Measurements from ENCODE around the gene NIN.

The NIN gene

GRCh38 chr14:50792634-50793068 is 38.3 kb downstream of the NIN start:
- no peak for DNase-seq (ENCODE audit: low read depth in 2 of 2)

DNA sequence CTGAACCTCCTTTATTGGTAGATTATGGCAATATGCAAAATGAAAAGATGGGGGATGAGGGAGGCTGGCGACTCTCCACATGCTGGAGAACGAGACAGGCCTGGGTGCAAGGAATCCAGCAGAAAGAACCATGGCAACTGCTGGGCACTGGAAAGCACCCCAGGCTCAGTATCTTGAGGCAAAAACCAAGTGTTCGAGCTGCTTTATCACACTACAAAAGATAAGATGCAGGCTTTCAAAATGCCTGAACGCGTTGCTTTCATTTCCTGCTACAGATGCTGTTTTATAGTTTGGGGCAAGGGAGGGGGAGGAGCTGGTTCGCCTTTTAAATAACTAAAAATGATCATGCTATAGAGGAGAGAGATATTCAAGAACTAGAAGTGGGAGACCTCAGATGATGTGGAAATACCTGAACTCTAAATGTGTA is 38.9 kb downstream of the NIN start:
- DNase-seq (ENCODE audit: low read depth in 2 of 2) = no peak

GRCh38 chr14:50791201-50791600 is 39.8 kb downstream of the NIN start:
- no peak for DNase-seq (ENCODE audit: low read depth in 2 of 2)

DNA sequence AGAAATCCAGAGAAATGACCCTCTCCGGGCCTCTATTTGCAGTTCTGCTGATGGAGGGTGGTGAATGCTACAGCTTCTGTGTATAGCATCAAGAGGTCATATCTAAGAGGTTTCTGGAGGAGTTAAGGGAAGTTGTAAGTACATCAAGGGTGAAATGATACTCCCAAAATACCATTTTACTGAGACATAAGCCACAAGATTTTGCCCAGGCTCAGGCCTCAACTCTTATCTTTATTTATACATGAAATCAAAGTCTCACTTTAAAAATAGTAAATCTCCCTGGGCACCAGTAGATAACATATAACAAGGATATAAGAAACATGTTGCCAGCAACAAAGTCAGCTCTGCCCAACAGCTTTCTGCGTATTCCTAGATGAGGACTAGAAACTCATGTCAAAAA is 40.4 kb downstream of the NIN start:
- no peak for DNase-seq (ENCODE audit: low read depth in 2 of 2)

DNA sequence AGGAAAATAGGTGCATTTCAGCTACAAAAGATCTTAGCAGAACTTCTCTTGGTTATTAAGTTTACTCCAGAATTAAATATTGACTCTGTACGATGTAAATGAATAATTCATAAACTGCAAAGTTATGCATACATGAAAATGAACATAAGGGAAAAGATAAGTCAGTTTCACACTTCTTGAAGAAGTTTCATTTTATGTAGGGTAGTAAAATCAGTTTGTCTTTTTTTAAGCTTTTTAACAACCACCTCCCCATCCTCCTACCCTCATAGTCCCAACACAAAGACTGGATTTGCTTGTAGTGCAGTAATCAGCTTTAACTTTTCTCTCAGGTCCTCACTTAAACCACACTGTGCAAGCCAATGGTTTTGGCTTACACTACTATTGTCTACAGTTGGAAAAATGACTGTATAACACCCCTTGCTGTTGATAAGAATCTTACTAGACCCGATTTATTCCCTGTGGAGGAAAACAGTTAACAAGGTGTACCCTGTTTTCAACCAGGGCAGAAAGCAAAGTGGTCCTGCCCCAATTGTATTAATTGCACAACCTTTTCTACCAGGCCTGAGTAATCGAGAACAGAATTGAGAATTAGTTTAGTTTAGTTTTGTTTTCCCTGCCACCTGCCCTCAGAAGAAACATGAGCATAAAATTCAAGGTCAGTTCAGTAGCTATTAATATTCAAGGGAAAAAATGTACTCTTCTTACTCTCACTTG is 44.1 kb downstream of the NIN start:
- no peak for DNase-seq (ENCODE audit: low read depth in 2 of 2)

DNA sequence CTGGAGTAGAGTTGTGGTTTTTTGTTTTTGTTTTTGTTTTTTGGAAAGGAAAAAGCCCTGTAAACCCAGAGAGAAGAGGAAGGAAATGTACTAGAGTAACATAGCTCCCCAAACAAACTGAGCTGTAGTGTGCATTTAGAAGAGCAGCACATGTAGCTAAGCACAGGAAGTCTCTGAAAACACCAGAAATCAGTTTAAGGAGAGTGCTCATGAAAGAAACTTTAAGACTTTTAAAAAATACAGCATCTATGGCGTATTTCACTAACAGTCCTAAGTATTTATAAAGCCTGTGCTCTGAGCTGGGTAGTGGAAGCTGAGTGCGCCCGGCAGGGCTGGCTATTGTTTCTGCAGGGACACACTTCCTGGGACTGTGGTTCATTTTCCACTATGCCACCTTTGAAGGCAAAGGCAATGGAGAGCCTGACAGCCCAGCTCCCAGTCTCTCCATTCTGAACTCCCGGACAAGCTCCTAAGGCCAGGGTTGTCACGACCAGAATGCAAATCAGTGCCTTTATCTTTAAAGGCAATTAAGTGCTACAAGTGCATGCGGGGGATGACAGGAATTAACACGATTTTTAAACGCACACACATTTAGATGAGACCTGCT is 45.4 kb downstream of the NIN start:
- DNase-seq (ENCODE audit: low read depth in 2 of 2) = no peak

DNA sequence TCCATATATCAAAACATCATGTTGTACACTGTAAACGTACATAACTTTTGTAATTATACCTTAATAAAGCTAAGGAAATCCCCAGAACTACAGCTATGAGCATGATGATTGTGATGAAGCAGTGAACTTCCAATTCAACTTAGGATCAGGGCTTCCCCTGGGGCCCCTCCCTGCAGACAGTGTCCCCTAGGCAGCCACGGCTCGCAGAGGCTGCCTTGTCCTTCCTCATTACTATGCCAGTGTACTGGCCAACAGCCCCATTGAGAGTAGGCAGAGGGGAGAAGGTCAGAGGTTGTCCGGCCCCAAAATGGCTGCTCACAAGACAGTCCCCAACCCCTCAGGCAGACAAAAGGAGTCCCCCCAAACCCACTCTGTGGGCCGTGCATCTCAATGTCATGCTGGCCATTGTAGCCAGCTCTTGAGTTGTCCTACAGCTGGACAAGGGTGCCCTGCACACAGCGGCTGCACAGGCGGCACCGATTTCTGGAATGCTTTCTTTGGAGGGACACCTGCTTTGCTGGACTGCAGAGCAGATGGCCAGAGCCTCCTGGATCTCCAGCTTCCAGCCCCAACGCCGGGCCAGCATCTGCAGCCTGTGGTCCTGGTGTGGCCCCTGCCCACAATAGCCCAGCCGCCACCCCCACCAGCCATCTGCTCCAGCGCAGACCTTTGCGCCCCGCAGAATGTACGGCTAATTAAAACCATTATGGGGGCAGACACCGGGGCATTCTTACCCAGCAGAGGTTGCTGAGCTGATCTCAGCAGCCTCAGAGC is 46.1 kb downstream of the NIN start:
- DNase-seq (ENCODE audit: low read depth in 2 of 2) = no peak

- no peak for DNase-seq (ENCODE audit: low read depth in 2 of 2)
These were observed 47.4 kb downstream of the NIN start for GRCh38 chr14:50783563-50783962.

GRCh38 chr14:50780393-50780792 is 50.6 kb downstream of the NIN start:
- DNase-seq (ENCODE audit: low read depth in 2 of 2) = no peak

GRCh38 chr14:50778721-50779483 is 52.1 kb downstream of the NIN start:
- no peak for DNase-seq (ENCODE audit: low read depth in 2 of 2)

DNA sequence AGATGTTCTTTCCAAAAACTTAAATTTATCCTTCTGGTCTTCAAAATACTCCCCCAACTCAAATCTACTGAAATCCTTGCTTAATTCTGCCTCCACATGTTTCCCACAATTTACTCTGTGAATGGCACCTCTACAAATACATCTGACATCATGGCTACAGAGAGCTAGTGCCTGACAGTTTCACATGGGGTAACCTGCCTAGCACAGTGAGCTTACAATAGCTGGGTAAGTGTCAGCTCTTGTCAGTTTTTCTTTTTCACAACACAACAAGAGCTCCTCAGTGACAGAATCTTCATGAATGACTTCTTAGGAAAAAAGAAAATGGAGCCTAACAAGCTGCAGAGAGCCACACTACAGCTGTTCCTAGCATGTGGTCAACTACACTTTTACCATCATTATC is 54.4 kb downstream of the NIN start:
- no peak for DNase-seq (ENCODE audit: low read depth in 2 of 2)

DNA sequence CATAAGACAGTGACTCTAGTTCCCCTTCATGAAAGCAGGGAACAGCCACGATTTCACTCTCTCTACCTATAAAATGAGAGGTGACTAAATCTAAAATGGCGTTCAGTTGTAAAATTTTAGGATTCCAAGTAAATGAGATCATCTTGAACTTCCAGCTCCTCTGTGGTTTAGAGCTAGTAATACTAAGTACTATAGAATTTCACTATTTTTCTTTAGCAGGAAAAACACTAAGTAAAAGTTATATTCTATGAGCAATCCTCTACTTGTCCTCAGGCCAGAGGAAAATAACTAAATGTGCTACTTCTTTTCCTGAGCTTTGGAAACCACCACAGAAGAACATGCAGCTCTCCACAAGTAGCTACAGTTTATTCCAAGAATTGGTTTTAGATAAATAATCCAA is 55.6 kb downstream of the NIN start:
- no peak for DNase-seq (ENCODE audit: low read depth in 2 of 2)

DNA sequence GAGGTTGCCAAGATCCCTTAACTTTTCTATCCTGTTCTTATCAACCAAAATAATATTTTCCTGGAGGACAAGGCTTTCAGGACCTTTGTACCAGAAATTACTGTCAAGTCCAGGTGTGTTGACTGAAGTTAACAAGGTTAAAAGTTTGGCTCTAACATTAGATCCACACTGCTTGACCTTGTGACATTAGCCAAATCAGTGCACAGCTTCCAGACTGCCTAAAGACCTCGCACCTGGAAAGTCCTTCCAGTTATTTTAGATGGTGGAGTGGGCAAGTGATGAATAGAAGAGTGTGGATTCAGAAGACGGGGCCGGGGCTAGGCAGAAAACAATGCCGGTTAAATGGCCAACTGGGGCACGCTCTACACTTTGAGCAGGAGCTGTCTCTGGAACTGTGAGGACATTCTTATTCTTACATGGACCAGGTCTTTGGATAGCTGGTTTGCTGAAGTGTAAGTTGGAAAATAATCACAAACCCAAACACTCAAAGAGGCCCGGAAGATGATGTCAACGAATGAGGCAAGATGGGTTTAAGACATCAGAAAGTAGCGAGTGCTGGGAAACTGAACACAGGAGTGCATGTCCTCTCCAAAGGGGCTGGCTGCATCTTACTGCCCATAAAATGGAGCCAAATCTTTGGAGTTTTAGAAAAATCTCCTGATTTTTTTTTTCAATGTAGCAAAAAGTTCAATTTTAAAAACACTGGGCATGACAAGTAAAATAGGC is 56.3 kb downstream of the NIN start:
- no peak for DNase-seq (ENCODE audit: low read depth in 2 of 2)

GRCh38 chr14:50773632-50774541 is 57.1 kb downstream of the NIN start:
- peak in 1 of 2 donors; percentile 28 for DNase-seq (ENCODE audit: low read depth in 2 of 2)

- no peak for DNase-seq (ENCODE audit: low read depth in 2 of 2)
These were observed 58.5 kb downstream of the NIN start for GRCh38 chr14:50772412-50772811.

GRCh38 chr14:50770586-50770985 is 60.4 kb downstream of the NIN start:
- DNase-seq (ENCODE audit: low read depth in 2 of 2) = no peak

DNA sequence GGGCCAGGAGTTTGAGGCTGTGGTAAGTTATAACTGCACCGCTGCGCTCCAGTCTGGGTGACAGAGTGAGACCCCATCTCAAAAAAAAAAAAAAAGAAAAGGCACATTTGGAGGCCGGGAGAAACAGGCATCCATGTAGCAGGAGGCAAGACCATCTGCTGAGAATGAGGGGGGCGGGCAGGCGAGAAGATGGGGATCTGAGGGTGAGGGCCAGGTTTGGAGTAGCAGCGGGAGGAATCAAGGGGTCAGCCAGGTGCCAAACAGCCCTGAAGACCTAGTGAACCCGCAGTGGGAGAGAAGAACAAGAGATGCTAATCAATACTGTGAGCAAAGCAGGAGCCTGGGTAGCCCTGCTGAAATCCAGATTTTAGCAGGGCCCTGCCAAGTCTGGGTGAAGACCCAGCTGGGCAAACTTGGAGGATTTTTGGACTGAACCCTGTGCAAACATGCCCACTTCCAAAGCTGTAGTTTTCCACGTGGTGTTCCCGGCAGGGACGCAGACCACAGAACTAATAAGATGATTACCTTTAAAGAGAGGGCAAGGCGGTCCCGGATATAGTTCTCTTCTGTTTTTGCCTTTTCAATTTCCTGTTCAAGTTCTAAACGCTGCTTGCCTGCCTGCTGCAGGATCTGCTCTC is 61.0 kb downstream of the NIN start:
- DNase-seq (ENCODE audit: low read depth in 2 of 2) = no peak

- no peak for DNase-seq (ENCODE audit: low read depth in 2 of 2)
These were observed 62.3 kb downstream of the NIN start for GRCh38 chr14:50768680-50769079.

- no peak for DNase-seq (ENCODE audit: low read depth in 2 of 2)
These were observed 64.5 kb downstream of the NIN start for GRCh38 chr14:50766338-50766886.
